Subcutaneous abdominal adipose tissue (tissue), 5 donors: ENCODE results near the gene TMOD4.

Experiments used
- H3K27ac ChIP-seq: one replicate; pipeline ENCODE4 v1.7.0; 2013; ENCODE audit warnings: low read depth, mild to moderate bottlenecking, inconsistent platforms, low read length, moderate library complexity
- H3K27me3 ChIP-seq, 5 donors: one replicate each; pipeline ENCODE4 v1.7.0; 2013; ENCODE audit warnings: low read length in 5 of 5, inconsistent platforms in 1 of 5; ENCODE audit not compliant: control insufficient read depth in 5 of 5, insufficient read depth in 4 of 5
- H3K36me3 ChIP-seq, 5 donors: one replicate each; pipeline ENCODE4 v1.7.0; 2013; ENCODE audit warnings: low read length in 5 of 5; ENCODE audit not compliant: control insufficient read depth in 5 of 5, insufficient read depth in 5 of 5
- H3K4me1 ChIP-seq, 5 donors: one replicate each; pipeline ENCODE4 v1.7.0; 2013; ENCODE audit warnings: low read length in 5 of 5, mild to moderate bottlenecking in 3 of 5, moderate library complexity in 1 of 5; ENCODE audit not compliant: control insufficient read depth in 5 of 5, insufficient read depth in 5 of 5
- H3K4me3 ChIP-seq, 5 donors: one replicate each; pipeline ENCODE4 v1.7.0; 2013; ENCODE audit warnings: low read length in 5 of 5, low read depth in 1 of 5
- H3K9ac ChIP-seq, 5 donors: one replicate each; pipeline ENCODE4 v1.7.0; 2013; ENCODE audit warnings: low read length in 5 of 5, mild to moderate bottlenecking in 4 of 5, moderate library complexity in 3 of 5
- H3K9me3 ChIP-seq, 5 donors: one replicate each; pipeline ENCODE4 v1.7.0; 2013; ENCODE audit warnings: low read length in 5 of 5; ENCODE audit not compliant: control insufficient read depth in 5 of 5
- donor health status: healthy.
- donor health status: healthy.
- donor health status: healthy.
- donor health status: healthy.
- donor health status: healthy.

TMOD4 gene

DNA sequence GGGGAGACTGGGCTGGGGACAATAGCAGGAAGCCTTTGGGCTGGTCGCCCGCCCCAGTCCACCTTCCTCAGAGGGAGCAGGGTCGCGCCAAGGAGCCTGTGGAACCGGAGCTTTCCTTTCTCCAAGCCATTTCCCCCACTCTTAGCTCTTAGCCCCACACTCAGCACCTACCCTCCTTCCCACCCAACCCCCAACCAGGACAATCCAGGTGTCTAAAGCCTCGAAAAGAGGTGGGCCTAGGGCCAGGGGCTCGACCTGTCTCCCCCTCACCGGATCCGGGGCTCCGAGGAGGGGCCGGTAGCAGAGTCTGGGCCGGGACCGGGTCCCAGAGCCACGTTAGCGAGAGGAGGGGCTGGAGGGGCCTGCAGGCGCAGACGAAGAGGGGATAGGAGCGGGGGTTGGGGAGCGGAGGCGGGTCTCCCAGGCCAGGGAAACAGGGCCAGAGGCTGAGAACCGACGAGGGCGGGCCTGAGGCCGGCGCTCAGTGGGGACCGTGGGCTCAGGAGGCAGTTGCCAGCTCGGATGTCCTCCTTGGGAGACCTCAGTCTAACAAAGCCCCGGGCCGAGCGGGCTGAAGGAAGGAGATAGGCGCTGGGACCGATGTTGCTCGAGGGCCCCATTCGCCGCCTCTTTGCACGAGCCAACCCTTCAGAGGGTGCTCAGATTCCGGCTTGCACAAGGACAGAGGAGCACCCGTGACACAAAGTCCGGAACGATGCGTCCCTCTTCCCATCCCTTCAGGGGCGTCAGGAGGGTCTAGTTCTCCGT, 30.3 kb downstream of the TMOD4 start:
- Histone ChIP-seq H3K27me3 (no peaks in the 10 kb centered on the region), H3K4me3 (peak overlapping the region; percentile 65 to 90 (median 82)), H3K4me1 (peaks cover 3 to 43% (median 30%) of the 10 kb centered on the region in 5 donors), H3K9me3 (no peaks in the 10 kb centered on the region), H3K36me3 (peaks cover 0 to 2% (median 0%) of the 10 kb centered on the region in 5 donors), H3K27ac (no peak overlapping the region), H3K9ac (peak overlapping the region; percentile 44 to 84 (median 61))

DNA sequence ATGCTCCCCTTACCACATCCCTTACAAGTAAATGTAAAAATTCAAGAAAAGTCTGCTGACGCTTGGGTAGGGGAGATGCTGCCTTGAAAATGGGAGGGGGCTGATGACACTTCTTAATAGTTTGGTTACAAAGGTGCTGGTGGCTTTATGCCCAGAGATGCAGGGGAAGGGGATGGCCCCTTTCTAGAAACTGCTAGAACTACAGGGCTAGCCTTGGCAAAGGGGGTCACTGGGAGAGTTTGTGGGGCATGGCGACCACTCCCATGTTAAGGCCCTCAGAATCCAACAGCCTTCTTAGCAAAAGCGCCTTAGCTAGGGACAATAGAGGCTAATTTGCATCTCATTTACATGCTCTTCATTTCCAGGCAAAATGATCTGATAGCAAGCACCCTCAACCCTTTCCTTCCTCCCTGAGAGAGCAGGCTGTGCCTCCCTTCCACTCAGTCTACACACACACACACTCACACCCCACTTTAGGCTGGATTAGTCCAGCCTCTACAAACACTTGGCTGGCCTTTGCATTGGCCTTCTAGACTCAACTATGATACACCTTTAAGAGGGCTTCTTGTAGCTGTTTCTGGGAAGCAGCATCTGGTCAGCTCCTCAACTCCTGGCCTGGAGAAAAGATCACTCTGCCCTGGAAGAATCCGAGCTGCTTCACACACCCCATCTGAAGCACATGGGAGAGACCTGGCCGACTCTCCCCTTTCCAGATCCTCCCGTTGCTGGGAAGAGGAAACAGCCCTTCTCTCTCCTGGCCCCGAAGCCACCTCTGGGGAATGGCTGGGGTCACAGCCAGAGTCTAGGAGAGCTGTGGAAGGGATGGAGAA, 31.1 kb downstream of the TMOD4 start:
- peaks cover 3 to 42% (median 30%) of the 10 kb centered on the region in 5 donors for H3K4me1 ChIP-seq
- peaks cover 0 to 10% (median 7%) of the 10 kb centered on the region in 5 donors for H3K36me3 ChIP-seq
- H3K9me3 ChIP-seq, result no peaks in the 10 kb centered on the region
- H3K27ac ChIP-seq, result peak overlapping the region; percentile 51
- H3K9ac ChIP-seq, result peak overlapping the region in 2 of 5 donors; percentile 61 to 79
- no peaks in the 10 kb centered on the region for H3K27me3 ChIP-seq
- H3K4me3 ChIP-seq, result peak overlapping the region in 4 of 5 donors; percentile 48 to 90 (median 85)

DNA sequence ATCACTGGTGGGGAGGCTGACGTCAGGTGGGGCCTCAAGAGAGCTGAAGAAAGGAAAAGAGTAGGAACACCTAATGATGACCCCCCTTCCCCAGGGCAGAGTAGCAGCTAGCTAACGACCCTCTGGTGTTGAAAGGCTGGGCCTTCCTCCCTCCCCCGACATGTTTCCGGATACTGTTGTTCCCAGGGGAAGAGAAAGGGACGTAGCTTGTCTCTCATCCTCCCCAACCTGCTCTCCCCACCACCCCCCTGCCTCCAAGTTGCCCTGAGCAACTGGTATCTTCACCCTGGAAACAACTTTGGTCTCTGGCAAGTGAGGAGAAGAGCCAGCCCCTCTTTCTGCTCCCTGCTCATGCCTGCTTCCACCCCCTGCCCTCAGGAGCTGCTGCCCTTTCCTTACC, 31.8 kb downstream of the TMOD4 start:
- peak overlapping the region in 1 of 5 donors; percentile 90 for H3K4me3 ChIP-seq
- H3K27ac ChIP-seq, result peak overlapping the region; percentile 51
- peaks cover 0 to 17% (median 14%) of the 10 kb centered on the region in 5 donors for H3K36me3 ChIP-seq
- peak overlapping the region in 1 of 5 donors; percentile 79 for H3K9ac ChIP-seq
- no peaks in the 10 kb centered on the region for H3K27me3 ChIP-seq
- no peaks in the 10 kb centered on the region for H3K9me3 ChIP-seq
- peaks cover 3 to 42% (median 30%) of the 10 kb centered on the region in 5 donors for H3K4me1 ChIP-seq

DNA sequence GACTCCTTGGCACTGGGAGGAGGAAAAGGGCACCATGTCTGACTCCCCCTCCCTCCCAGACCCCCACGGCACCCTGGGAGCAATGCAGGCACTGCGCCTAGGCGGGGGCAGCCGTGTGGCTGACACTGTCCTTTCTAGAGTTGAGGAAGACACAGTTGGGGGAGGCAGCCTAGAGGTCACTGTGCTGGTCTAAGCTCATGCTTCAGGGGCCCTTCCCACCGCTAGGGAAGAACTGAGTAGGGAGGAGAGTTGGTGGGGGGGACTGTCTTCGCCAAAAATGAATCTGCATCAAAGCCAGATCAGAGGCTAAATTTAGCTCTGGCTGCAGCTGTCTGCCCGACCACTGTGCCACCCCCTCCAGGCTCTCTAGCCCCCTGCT, 32.7 kb downstream of the TMOD4 start:
- Histone ChIP-seq H3K9me3 (no peaks in the 10 kb centered on the region), H3K27ac (no peak overlapping the region), H3K9ac (no peak overlapping the region), H3K36me3 (peaks cover 0 to 24% (median 15%) of the 10 kb centered on the region in 5 donors), H3K27me3 (no peaks in the 10 kb centered on the region), H3K4me1 (peaks cover 3 to 42% (median 30%) of the 10 kb centered on the region in 5 donors), H3K4me3 (no peak overlapping the region)

DNA sequence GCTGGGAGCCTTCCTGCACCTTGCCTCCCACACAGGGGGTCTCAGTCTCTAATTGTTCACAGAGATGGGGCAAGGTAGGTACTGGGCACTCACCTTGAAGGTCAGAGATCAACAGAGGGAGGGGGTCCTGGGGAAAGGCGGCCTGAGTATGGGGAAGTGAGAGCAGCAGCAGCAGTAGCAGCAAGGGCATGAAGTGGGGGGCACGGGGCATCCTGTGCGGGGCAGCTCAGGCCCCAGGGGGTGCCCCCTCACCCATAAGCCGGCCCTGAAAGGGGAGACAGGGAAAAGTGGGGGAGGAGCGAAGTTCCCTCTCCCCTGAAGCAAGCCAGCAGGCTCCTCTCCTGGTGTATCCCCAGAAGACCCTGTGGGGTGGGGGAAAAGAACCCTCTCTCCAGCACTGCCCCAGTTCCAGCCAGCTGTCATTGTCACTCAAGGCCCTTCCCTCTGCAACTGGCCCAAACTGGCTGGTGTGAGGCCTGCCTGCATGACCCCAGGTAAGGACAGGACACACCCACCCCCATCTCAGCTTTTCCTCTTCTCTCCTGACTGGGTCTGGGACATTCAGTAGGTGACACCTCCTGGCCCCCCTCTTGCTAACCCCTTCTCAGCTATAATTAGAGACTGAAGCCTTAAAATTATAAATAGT, 33.2 kb downstream of the TMOD4 start:
- Histone ChIP-seq H3K4me3 (no peak overlapping the region), H3K4me1 (peaks cover 3 to 42% (median 30%) of the 10 kb centered on the region in 5 donors), H3K27ac (no peak overlapping the region), H3K36me3 (peaks cover 0 to 29% (median 15%) of the 10 kb centered on the region in 5 donors), H3K27me3 (no peaks in the 10 kb centered on the region), H3K9me3 (no peaks in the 10 kb centered on the region), H3K9ac (no peak overlapping the region)

DNA sequence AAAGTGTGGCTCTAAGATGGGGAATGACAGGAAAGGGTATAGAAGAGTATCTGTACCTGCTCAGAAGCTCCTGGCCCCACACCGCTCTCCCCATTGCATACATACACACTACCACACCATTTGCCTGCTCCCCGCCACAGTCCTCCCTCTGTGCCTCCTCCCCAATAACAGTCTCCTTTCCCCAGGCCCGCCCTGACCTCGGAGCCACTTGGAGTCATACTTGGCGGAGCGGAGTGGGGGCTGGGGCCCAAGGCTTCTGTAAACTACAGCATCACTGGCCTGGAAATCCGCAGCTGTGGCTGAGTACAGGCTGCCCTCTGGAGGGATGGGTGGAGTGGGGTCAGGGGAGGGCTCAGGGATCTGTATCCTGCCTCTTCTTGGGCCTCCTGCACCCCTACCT, 38.0 kb downstream of the TMOD4 start:
- no peak overlapping the region for H3K4me3 ChIP-seq
- no peak overlapping the region for H3K27ac ChIP-seq
- H3K36me3 ChIP-seq, result peaks cover 0 to 68% (median 44%) of the 10 kb centered on the region in 5 donors
- H3K27me3 ChIP-seq, result no peaks in the 10 kb centered on the region
- no peaks in the 10 kb centered on the region for H3K9me3 ChIP-seq
- no peaks in the 10 kb centered on the region for H3K4me1 ChIP-seq
- H3K9ac ChIP-seq, result no peak overlapping the region

DNA sequence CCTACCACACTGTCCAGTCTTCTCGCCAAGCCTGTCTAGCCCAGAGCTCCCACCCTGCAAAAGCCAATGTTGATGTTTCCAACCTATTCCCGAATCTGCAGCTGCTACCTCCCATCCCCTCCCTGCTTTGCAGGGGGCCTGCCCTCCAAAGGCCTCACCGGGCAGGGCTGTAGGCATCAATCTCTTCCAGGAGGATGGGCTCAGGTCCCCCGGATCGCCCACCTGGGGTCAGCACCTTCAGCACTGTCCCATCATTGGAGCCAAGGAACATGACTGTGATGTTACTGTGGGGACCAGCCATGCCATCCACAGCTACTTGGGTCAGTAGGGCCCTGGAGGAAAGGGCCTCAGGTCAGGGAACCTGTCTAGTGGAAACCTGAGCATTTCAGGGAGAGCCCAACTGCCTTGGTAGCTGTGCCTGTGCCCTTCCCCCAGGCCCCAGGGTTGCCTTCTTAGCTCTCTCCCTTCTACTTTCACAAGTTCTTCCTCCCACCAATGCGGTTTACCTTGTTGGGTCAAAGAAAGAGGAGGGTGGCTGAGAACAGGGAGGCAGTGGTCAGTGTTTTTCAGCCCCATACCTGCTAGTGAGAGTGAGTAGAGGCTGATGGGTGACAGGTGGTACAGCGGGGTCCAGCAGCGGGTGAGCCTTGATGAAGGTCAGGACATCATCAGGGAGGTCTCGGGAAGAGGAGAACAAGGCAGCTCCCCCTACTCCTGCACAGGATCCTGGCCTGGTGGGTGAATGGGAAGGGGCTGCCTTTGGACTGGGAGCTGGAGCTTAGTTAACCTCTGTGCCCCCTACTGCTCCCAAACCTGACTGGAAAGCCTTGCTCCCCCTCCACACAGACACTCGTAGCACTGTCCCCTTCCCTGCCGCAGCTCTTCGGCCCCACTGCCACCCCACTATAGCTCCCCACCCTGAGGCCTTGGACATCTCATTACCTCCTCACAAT, 40.1 kb downstream of the TMOD4 start:
- H3K27ac ChIP-seq, result no peak overlapping the region
- no peaks in the 10 kb centered on the region for H3K9me3 ChIP-seq
- no peak overlapping the region for H3K4me3 ChIP-seq
- H3K9ac ChIP-seq, result no peak overlapping the region
- H3K36me3 ChIP-seq, result peaks cover 0 to 65% (median 44%) of the 10 kb centered on the region in 5 donors
- H3K4me1 ChIP-seq, result peaks cover 0 to 18% (median 15%) of the 10 kb centered on the region in 5 donors
- H3K27me3 ChIP-seq, result no peaks in the 10 kb centered on the region

DNA sequence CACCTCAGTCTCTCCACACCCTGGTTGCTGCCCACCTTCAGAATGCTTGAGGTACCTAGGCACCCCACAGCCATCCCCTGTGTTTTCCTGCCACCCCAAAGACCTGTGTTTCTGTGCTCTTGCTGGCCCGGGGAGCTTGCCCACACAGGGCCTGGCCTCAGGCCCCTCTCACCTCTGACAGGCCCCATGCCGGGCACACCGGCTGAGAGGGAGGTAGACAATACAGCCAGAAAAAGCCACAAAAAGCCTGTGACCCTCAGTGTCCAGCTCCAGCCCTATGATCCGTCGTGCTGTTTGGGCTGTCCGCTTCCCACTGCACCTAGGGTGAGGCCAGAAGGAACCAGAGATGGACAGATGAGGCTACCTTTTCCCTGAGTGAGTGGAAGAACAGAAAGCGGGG, 40.8 kb downstream of the TMOD4 start:
- H3K27me3 ChIP-seq, result no peaks in the 10 kb centered on the region
- H3K9me3 ChIP-seq, result no peaks in the 10 kb centered on the region
- no peak overlapping the region for H3K9ac ChIP-seq
- H3K4me1 ChIP-seq, result peaks cover 0 to 21% (median 19%) of the 10 kb centered on the region in 5 donors
- H3K36me3 ChIP-seq, result peaks cover 0 to 61% (median 40%) of the 10 kb centered on the region in 5 donors
- H3K4me3 ChIP-seq, result no peak overlapping the region
- no peak overlapping the region for H3K27ac ChIP-seq

DNA sequence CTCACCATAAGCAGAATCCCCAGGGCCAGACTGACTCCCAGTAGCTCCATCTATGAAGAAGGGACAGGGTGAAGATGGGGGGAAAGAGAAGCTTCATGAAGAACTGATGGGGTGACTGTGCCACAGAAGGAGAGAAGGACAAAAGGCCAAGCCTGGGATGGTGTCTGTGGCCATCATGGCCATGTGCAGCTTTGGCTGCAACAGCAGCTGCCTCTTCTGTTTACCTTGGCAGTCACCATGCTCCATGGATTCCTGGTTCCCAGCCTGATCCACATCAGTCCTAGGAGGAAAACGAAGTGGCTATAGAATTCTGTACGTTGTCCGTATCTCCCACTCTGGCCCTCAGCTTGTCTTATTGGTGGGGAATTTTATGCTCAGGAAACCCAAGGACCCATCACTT, 41.4 kb downstream of the TMOD4 start:
- H3K27ac ChIP-seq, result no peak overlapping the region
- no peaks in the 10 kb centered on the region for H3K9me3 ChIP-seq
- H3K27me3 ChIP-seq, result no peaks in the 10 kb centered on the region
- H3K4me3 ChIP-seq, result no peak overlapping the region
- H3K36me3 ChIP-seq, result peaks cover 0 to 55% (median 34%) of the 10 kb centered on the region in 5 donors
- H3K9ac ChIP-seq, result peak overlapping the region in 1 of 5 donors; percentile 21
- H3K4me1 ChIP-seq, result peaks cover 0 to 21% (median 19%) of the 10 kb centered on the region in 5 donors
